Caco-2 (cell line): ENCODE results near the gene NUDCD3. TPM values are rescaled to one million over a fixed set of nuclear protein-coding genes. Genes with fewer than 3 reads are reported as not detected.

Experiments used
- BruUV-seq: library from RNA; stranded (reverse); fragments of 400-500 nt; replicated peaks from 2 replicates; lab custom pipeline; 2021; lab: Mats Ljungman, UMichigan
- CTCF ChIA-PET: fragments of 300-600 bp; sonication (Branson Sonifier 250); formaldehyde crosslinking; loops from one replicate; lab custom pipeline; 2022; ENCODE audit warnings: antibody characterized with exemption; lab: Charles Lee
- POLR2A ChIA-PET: fragments of 300-600 bp; sonication (Branson Sonifier 250); formaldehyde crosslinking; loops from one replicate; lab custom pipeline; 2022; ENCODE audit warnings: antibody characterized with exemption; lab: Charles Lee
- DNase-seq, 2 experiments: peaks; one replicate each; pipeline versions ENCODE4 v3.0.0 to v3.0.0-alpha.2; 2020 to 2022
- H3K27me3 ChIP-seq: replicated peaks from 2 replicates; pipeline ENCODE4 v1.6.0; 2011; ENCODE audit warnings: low read length; ENCODE audit not compliant: control insufficient read depth, insufficient read depth
- H3K36me3 ChIP-seq: 2 replicates; pipeline ENCODE4 v1.5.1; 2011; ENCODE audit warnings: low read length; ENCODE audit not compliant: control insufficient read depth, insufficient read depth
- H3K4me1 ChIP-seq: fragments of 250-450 bp; sonication (Bioruptor Pico); 2 replicates; pipeline ENCODE4 v1.5.1; 2020; ENCODE audit warnings: mild to moderate bottlenecking
- H3K4me3 ChIP-seq: 2 replicates; pipeline ENCODE4 v1.5.1; 2011; ENCODE audit warnings: low read depth, mild to moderate bottlenecking, control low read depth, low read length
- H3K9me3 ChIP-seq: fragments of 250-450 bp; sonication (Bioruptor Pico); 2 replicates; pipeline ENCODE4 v1.5.1; 2020; ENCODE audit warnings: mild to moderate bottlenecking, moderate library complexity
- H3K27ac Mint-ChIP-seq: one replicate; pipeline ENCODE4 v1.8.0; 2022; ENCODE audit warnings: mixed read lengths; ENCODE audit not compliant: unreplicated experiment
- H3K27me3 Mint-ChIP-seq: one replicate; pipeline ENCODE4 v1.8.0; 2022; ENCODE audit warnings: mixed read lengths; ENCODE audit not compliant: insufficient read depth, unreplicated experiment
- H3K36me3 Mint-ChIP-seq: one replicate; pipeline ENCODE4 v1.8.0; 2022; ENCODE audit warnings: mild to moderate bottlenecking, mixed read lengths; ENCODE audit not compliant: insufficient read depth, unreplicated experiment
- H3K4me1 Mint-ChIP-seq: one replicate; pipeline ENCODE4 v1.8.0; 2022; ENCODE audit warnings: low read depth, mixed read lengths; ENCODE audit not compliant: unreplicated experiment
- H3K4me3 Mint-ChIP-seq: one replicate; pipeline ENCODE4 v1.8.0; 2022; ENCODE audit warnings: mild to moderate bottlenecking, moderate library complexity, mixed read lengths; ENCODE audit not compliant: unreplicated experiment
- H3K9me3 Mint-ChIP-seq: one replicate; pipeline ENCODE4 v1.8.0; 2022; ENCODE audit warnings: mixed read lengths; ENCODE audit not compliant: unreplicated experiment
- intact Hi-C: fragments of 100-400 bp; cut with micrococcal nuclease; formaldehyde crosslinking; loops from one replicate; pipeline ENCODE4 v1.10.0; 2022; ENCODE audit not compliant: unreplicated experiment
- total RNA-seq: library from RNA; stranded (reverse); gene quantifications from 2 replicates; pipeline ENCODE4 v1.2.3, GENCODE V29; 2022
- TF ChIP-seq, protein P1 (sequence below), 2 experiments: fragments of 200-600 bp in 1 of 2; IDR thresholded peaks; 1 replicate in 1 of 2; 2 replicates in 1 of 2; pipeline versions ENCODE4 v1.5.1 to v1.8.0; 2011 to 2022; ENCODE audit warnings: antibody characterized with exemption in 1 of 2, control low read depth in 1 of 2, inconsistent platforms in 1 of 2, low read depth in 1 of 2, low read length in 1 of 2, mild to moderate bottlenecking in 1 of 2, moderate library complexity in 1 of 2; ENCODE audit not compliant: insufficient read depth in 1 of 2, severe bottlenecking in 1 of 2, unreplicated experiment in 1 of 2

The NUDCD3 gene
- total RNA-seq, 1 experiment from 2014 or later: 116 TPM

DNA sequence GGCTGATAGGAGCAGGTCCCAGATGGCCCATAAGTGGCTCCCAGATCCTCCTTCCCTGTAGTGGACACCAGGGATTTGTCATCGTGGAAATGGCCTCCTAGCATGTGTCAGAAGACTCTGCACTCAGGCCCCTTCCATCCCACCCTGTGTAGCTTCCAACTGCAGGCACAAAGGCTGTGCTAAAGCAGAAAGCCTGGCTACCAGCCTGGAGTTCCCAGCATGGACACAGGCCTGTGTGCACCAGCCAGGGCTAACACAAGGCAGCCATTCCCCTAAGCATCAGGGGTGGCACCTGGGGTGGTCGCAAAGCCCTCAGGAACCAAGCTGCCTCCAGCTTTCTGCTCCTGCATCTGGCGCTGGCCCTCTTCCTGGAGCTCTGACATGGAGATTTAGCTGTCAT is 160.6 kb downstream of the NUDCD3 start:
- H3K4me3 Mint-ChIP-seq: no peak overlapping the region
- no peak overlapping the region for H3K4me3 ChIP-seq
- ChIA-PET POLR2A (no interaction called here), CTCF (no interaction called here)
- H3K9me3 ChIP-seq: no peaks in the 10 kb centered on the region
- TF ChIP-seq, protein P1, sequence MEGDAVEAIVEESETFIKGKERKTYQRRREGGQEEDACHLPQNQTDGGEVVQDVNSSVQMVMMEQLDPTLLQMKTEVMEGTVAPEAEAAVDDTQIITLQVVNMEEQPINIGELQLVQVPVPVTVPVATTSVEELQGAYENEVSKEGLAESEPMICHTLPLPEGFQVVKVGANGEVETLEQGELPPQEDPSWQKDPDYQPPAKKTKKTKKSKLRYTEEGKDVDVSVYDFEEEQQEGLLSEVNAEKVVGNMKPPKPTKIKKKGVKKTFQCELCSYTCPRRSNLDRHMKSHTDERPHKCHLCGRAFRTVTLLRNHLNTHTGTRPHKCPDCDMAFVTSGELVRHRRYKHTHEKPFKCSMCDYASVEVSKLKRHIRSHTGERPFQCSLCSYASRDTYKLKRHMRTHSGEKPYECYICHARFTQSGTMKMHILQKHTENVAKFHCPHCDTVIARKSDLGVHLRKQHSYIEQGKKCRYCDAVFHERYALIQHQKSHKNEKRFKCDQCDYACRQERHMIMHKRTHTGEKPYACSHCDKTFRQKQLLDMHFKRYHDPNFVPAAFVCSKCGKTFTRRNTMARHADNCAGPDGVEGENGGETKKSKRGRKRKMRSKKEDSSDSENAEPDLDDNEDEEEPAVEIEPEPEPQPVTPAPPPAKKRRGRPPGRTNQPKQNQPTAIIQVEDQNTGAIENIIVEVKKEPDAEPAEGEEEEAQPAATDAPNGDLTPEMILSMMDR (IDR thresholded peaks at IDR 0.05; ENCODE audit: insufficient read depth in 1 of 2, low read depth in 1 of 2, low read length in 1 of 2, severe bottlenecking in 1 of 2, unreplicated experiment in 1 of 2): no peak
- H3K36me3 Mint-ChIP-seq: no peaks in the 10 kb centered on the region
- peaks cover 2% of the 10 kb centered on the region for H3K27me3 ChIP-seq
- intact Hi-C loops: no loop called here
- H3K27me3 Mint-ChIP-seq: peaks cover 15% of the 10 kb centered on the region
- no peak overlapping the region for H3K27ac Mint-ChIP-seq
- H3K4me1 ChIP-seq: no peaks in the 10 kb centered on the region
- H3K36me3 ChIP-seq: no peaks in the 10 kb centered on the region
- peaks cover 7% of the 10 kb centered on the region for H3K4me1 Mint-ChIP-seq
- no peaks in the 10 kb centered on the region for H3K9me3 Mint-ChIP-seq
- no TSS peak for BruUV-seq
- no peak for DNase-seq

Other genes with a start within 250 kb of the NUDCD3 start
- gene CAMK2B, start 165.1 kb downstream of the NUDCD3 start, total RNA-seq: not detected in 2 replicates
- gene NPC1L1, start 50.7 kb upstream of the NUDCD3 start, total RNA-seq: 5.9 and 6.5 TPM in 2 replicates
- gene DDX56, start 83.2 kb upstream of the NUDCD3 start, total RNA-seq: 135 and 154 TPM in 2 replicates
- gene TMED4, start 91.6 kb upstream of the NUDCD3 start, total RNA-seq: 93.4 and 96.6 TPM in 2 replicates
- gene OGDH, start 116.0 kb upstream of the NUDCD3 start, total RNA-seq: 62.1 and 64.5 TPM in 2 replicates